ENCODE data around the gene NAP1L5. TPM values are rescaled to one million over a fixed set of nuclear protein-coding genes. Genes with fewer than 3 reads are reported as not detected.

The NAP1L5 gene
- total and polyA plus RNA-seq, 9 of the 15 experiments (the other 6 are each of a cell fraction or from before 2014, with no cell fraction given): 2.4 to 10.6 (median 7.0) TPM

DNA sequence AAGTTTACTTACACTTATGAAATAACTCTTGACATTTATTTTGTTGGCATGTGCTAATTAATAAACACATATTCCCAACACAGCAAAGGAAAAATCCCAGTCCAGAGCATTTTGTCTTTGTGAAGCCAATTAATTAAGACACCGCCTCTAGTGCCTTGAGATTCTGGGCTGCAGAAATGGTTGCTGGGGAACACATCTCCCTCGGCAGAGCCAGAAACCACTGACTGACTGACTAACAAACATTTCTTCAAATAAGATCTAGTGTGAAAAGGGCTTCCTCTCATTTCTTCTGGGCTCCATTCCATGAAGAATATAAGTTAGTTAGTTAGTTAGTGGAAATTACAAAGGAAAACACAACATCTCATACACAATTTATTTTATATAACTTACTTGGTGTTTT lies 28.4 kb upstream of the NAP1L5 start:
- intact Hi-C loops (cut with micrococcal nuclease): no loop called here
- no TSS peak for BruUV-seq (replicated peaks)
- TF ChIP-seq, protein P1, sequence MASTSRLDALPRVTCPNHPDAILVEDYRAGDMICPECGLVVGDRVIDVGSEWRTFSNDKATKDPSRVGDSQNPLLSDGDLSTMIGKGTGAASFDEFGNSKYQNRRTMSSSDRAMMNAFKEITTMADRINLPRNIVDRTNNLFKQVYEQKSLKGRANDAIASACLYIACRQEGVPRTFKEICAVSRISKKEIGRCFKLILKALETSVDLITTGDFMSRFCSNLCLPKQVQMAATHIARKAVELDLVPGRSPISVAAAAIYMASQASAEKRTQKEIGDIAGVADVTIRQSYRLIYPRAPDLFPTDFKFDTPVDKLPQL (IDR thresholded peaks at IDR 0.05; ENCODE audit: extremely low read depth, insufficient read length): no peak
- no peak for TF ChIP-seq NFE2 (IDR thresholded peaks at IDR 0.05; ENCODE audit: low read depth)
- TF ChIP-seq ARNT (IDR thresholded peaks at IDR 0.05): no peak
- TF ChIP-seq OTX1 (CRISPR knock-in tag; IDR thresholded peaks at IDR 0.05): no peak
- no peak for TF ChIP-seq BRD4 (IDR thresholded peaks at IDR 0.05)
- TF ChIP-seq CHCHD3 (CRISPR knock-in tag; IDR thresholded peaks at IDR 0.05): no peak
- TF ChIP-seq, protein P2, sequence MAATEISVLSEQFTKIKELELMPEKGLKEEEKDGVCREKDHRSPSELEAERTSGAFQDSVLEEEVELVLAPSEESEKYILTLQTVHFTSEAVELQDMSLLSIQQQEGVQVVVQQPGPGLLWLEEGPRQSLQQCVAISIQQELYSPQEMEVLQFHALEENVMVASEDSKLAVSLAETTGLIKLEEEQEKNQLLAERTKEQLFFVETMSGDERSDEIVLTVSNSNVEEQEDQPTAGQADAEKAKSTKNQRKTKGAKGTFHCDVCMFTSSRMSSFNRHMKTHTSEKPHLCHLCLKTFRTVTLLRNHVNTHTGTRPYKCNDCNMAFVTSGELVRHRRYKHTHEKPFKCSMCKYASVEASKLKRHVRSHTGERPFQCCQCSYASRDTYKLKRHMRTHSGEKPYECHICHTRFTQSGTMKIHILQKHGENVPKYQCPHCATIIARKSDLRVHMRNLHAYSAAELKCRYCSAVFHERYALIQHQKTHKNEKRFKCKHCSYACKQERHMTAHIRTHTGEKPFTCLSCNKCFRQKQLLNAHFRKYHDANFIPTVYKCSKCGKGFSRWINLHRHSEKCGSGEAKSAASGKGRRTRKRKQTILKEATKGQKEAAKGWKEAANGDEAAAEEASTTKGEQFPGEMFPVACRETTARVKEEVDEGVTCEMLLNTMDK (IDR thresholded peaks at IDR 0.05; ENCODE audit: borderline replicate concordance, insufficient read depth, low read depth, low read length, poor library complexity, severe bottlenecking): no peak
- no peak for TF ChIP-seq SMARCB1 (IDR thresholded peaks at IDR 0.05; ENCODE audit: insufficient read length, low read depth)
- no peak for TF ChIP-seq RAD21 (CRISPR knock-in tag; conservative IDR thresholded peaks at IDR 0.05 in 1 of 2, IDR thresholded peaks at IDR 0.05 in 1 of 2)
- TF ChIP-seq, protein P3, sequence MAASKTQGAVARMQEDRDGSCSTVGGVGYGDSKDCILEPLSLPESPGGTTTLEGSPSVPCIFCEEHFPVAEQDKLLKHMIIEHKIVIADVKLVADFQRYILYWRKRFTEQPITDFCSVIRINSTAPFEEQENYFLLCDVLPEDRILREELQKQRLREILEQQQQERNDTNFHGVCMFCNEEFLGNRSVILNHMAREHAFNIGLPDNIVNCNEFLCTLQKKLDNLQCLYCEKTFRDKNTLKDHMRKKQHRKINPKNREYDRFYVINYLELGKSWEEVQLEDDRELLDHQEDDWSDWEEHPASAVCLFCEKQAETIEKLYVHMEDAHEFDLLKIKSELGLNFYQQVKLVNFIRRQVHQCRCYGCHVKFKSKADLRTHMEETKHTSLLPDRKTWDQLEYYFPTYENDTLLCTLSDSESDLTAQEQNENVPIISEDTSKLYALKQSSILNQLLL (CRISPR knock-in tag; IDR thresholded peaks at IDR 0.05; ENCODE audit: borderline replicate concordance): no peak
- no peak for TF ChIP-seq VEZF1 (CRISPR knock-in tag; IDR thresholded peaks at IDR 0.05)
- TF ChIP-seq, protein P4, sequence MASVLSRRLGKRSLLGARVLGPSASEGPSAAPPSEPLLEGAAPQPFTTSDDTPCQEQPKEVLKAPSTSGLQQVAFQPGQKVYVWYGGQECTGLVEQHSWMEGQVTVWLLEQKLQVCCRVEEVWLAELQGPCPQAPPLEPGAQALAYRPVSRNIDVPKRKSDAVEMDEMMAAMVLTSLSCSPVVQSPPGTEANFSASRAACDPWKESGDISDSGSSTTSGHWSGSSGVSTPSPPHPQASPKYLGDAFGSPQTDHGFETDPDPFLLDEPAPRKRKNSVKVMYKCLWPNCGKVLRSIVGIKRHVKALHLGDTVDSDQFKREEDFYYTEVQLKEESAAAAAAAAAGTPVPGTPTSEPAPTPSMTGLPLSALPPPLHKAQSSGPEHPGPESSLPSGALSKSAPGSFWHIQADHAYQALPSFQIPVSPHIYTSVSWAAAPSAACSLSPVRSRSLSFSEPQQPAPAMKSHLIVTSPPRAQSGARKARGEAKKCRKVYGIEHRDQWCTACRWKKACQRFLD (CRISPR knock-in tag; IDR thresholded peaks at IDR 0.05): no peak
- no peak for TF ChIP-seq NFRKB (IDR thresholded peaks at IDR 0.05; ENCODE audit: low read depth)
- TF ChIP-seq ZNF124 (CRISPR knock-in tag; IDR thresholded peaks at IDR 0.05): no peak
- TF ChIP-seq IRF9 (tag; IDR thresholded peaks at IDR 0.05): no peak

More for the DNA sequence above, 28.4 kb upstream of the NAP1L5 start:
- no peaks in the 10 kb centered on the region for H3K9me3 ChIP-seq (replicated peaks; ENCODE audit: control insufficient read depth, insufficient read depth, low read depth, low read length)
- no peaks in the 10 kb centered on the region for H3K4me1 ChIP-seq (replicated peaks in 1 of 2; ENCODE audit: control insufficient read depth in 2 of 2, insufficient read depth in 2 of 2, low read length in 2 of 2)
- in situ Hi-C loops (cut with MboI): no loop called here
- no peak overlapping the region for H3K4me3 ChIP-seq
- no peak for ATAC-seq
- H3K36me3 ChIP-seq (ENCODE audit: control insufficient read depth, insufficient read depth, low read length): peaks cover 36% of the 10 kb centered on the region; the same call in 2 of the 3 replicates
- H3K79me2 ChIP-seq (ENCODE audit: control insufficient read depth, insufficient read depth, low read length): no peaks in the 10 kb centered on the region
- H3K4me2 ChIP-seq (ENCODE audit: insufficient read depth, low read length): no peak overlapping the region
- WGBS (ENCODE audit: insufficient coverage, low coverage, missing lambda C conversion rate): 96% methylated on average over 2 of the region's 2 CpGs
- H3K27ac ChIP-seq (ENCODE audit: extremely low read depth, low read depth, low read length): no peak overlapping the region
- no peak for FAIRE-seq
- no peaks in the 10 kb centered on the region for H3K27me3 ChIP-seq (ENCODE audit: control insufficient read depth in 2 of 2, insufficient read depth in 2 of 2, low read length in 2 of 2)
- POLR2A ChIA-PET: no interaction called here
- no peak for DNase-seq (ENCODE audit: extremely low read depth in 1 of 4, low spot score in 3 of 4)
- H4K20me1 ChIP-seq (replicated peaks; ENCODE audit: control insufficient read depth, insufficient read depth, low read length): no peaks in the 10 kb centered on the region
- H3K9me1 ChIP-seq (ENCODE audit: control insufficient read depth, insufficient read depth, low read length): no peaks in the 10 kb centered on the region
- CTCF ChIA-PET (ENCODE audit: low intra/inter-chr PET ratio): interaction anchor here (0.6 kb wide), 1 partner anchor 691 kb away, joined by 3 read pairs; no protein-coding TSS in a partner anchor
- no peak overlapping the region for H3K9ac ChIP-seq (ENCODE audit: insufficient read depth in 1 of 2, low read depth in 2 of 2, low read length in 2 of 2)
- no peak overlapping the region for H2AFZ ChIP-seq (ENCODE audit: low read depth, low read length)

All from K562 (cell line).